ENCODE measurements around the gene TFR2. TPM values are rescaled to one million over a fixed set of nuclear protein-coding genes. Genes with fewer than 3 reads are reported as not detected.

Gene TFR2
- total and polyA plus RNA-seq, 8 donors: 1.2 to 11.6 (median 3.2) TPM; not detected in 1

GRCh38 chr7:100654908-100655831 is 13.8 kb upstream of the TFR2 start:
- no peak for DNase-seq
- H3K27ac ChIP-seq: no peak overlapping the region
- H3K27me3 ChIP-seq: peaks cover 9 to 84% (median 33%) of the 10 kb centered on the region in 3 donors
- intact Hi-C loops (cut with DNase I; ENCODE audit: low total_unique reads): no loop called here
- TF ChIP-seq POLR2AphosphoS5 (IDR thresholded peaks at IDR 0.05) (no peak), EP300 (IDR thresholded peaks at IDR 0.05) (no peak)
- no peaks in the 10 kb centered on the region for H3K9me3 ChIP-seq
- H3K4me1 ChIP-seq: peaks cover 0 to 11% (median 2%) of the 10 kb centered on the region in 4 donors
- WGBS, 5 donors: 38 to 58% (median 57%) methylated on average over 22 to 25 of the region's 25 CpGs
- H3K4me3 ChIP-seq: no peak overlapping the region
- H3K36me3 ChIP-seq: no peaks in the 10 kb centered on the region

GRCh38 chr7:100649826-100650565 is 8.6 kb upstream of the TFR2 start:
- TF ChIP-seq POLR2A (IDR thresholded peaks at IDR 0.05) (no peak), POLR2AphosphoS5 (IDR thresholded peaks at IDR 0.05) (no peak)
- H3K36me3 ChIP-seq: no peaks in the 10 kb centered on the region
- intact Hi-C loops (cut with DNase I; ENCODE audit: low total_unique reads): no loop called here
- H3K4me1 ChIP-seq: no peaks in the 10 kb centered on the region
- no peaks in the 10 kb centered on the region for H3K9me3 ChIP-seq
- no peak overlapping the region for H3K4me3 ChIP-seq
- peaks cover 4 to 86% (median 23%) of the 10 kb centered on the region in 3 donors for H3K27me3 ChIP-seq
- WGBS, 5 donors: 73 to 79% (median 75%) methylated on average over 15 of the region's 15 CpGs
- no peak overlapping the region for H3K27ac ChIP-seq
- DNase-seq: no peak

GRCh38 chr7:100642534-100642907 is 1.2 kb upstream of the TFR2 start:
- TF ChIP-seq POLR2AphosphoS5 (IDR thresholded peaks at IDR 0.05): no peak
- TF ChIP-seq EP300 (IDR thresholded peaks at IDR 0.05): no peak
- TF ChIP-seq CTCF (IDR thresholded peaks at IDR 0.05): no peak
- no peak for TF ChIP-seq POLR2A (IDR thresholded peaks at IDR 0.05)
- WGBS, 5 donors: 37 to 57% (median 49%) methylated on average over 5 to 11 of the region's 11 CpGs

GRCh38 chr7:100641860-100642533 is 645 bp upstream of the TFR2 start:
- Histone ChIP-seq H3K9me3 (no peaks in the 10 kb centered on the region), H3K4me3 (no peak overlapping the region), H3K4me1 (peaks cover 0 to 7% (median 6%) of the 10 kb centered on the region in 4 donors), H3K36me3 (no peaks in the 10 kb centered on the region), H3K27me3 (peaks cover 0 to 57% (median 26%) of the 10 kb centered on the region in 3 donors), H3K27ac (peak overlapping the region in 1 of 5 donors; percentile 3)
- WGBS, 5 donors: 66 to 82% (median 70%) methylated on average over 10 of the region's 10 CpGs
- no peak for DNase-seq
- TF ChIP-seq CTCF (IDR thresholded peaks at IDR 0.05): no peak
- no peak for TF ChIP-seq POLR2AphosphoS5 (IDR thresholded peaks at IDR 0.05)
- no peak for TF ChIP-seq POLR2A (IDR thresholded peaks at IDR 0.05)
- TF ChIP-seq EP300 (IDR thresholded peaks at IDR 0.05): no peak
- intact Hi-C loops (cut with DNase I; ENCODE audit: low total_unique reads): no loop called here

More at GRCh38 chr7:100642534-100642907, 1.2 kb upstream of the TFR2 start:
- H3K36me3 ChIP-seq: no peaks in the 10 kb centered on the region
- peaks cover 0 to 63% (median 31%) of the 10 kb centered on the region in 3 donors for H3K27me3 ChIP-seq
- no peak overlapping the region for H3K27ac ChIP-seq
- H3K9me3 ChIP-seq: no peaks in the 10 kb centered on the region
- peaks cover 0 to 7% (median 6%) of the 10 kb centered on the region in 4 donors for H3K4me1 ChIP-seq
- DNase-seq: peak; percentile 38 to 70
- no peak overlapping the region for H3K4me3 ChIP-seq
- intact Hi-C loops (cut with DNase I; ENCODE audit: low total_unique reads): no loop called here
